HepG2 (cell line): ENCODE measurements around the gene ABHD2. TPM values are rescaled to one million over a fixed set of nuclear protein-coding genes. Genes with fewer than 3 reads are reported as not detected.

Experiments
- ATAC-seq: fragments of 200-7000 bp; cut with Tn5 transposase; 3 replicates; pipeline ENCODE4 v1.9.1; 2020; ENCODE audit warnings: mild to moderate bottlenecking, moderate library complexity
- BruUV-seq: library from RNA; stranded (reverse); fragments of 400-500 nt; replicated peaks from 2 replicates; lab custom pipeline; 2021; lab: Mats Ljungman, UMichigan
- CTCF ChIA-PET: fragments of 300-600 bp; formaldehyde crosslinking; extraction: SDS; loops from one replicate; lab custom pipeline; 2021; ENCODE audit warnings: low total read pairs, inconsistent platforms, low intra/inter-chr PET ratio; lab: Yijun Ruan, JAX
- POLR2A ChIA-PET: fragments of 350-600 bp; sonication (Branson Sonifier 250); formaldehyde crosslinking; loops from one replicate; lab custom pipeline; 2020; ENCODE audit warnings: antibody characterized with exemption, inconsistent platforms; lab: Yijun Ruan, JAX
- DNase-seq: peaks from one replicate; pipeline ENCODE4 v3.0.0-alpha.2; 2015; ENCODE audit warnings: low spot score
- FAIRE-seq: peaks from 3 replicates; lab custom pipeline; 2011; peaks lifted over from hg19 to GRCh38; lab: Jason Lieb, UNC
- H2AFZ ChIP-seq: one replicate; pipeline ENCODE4 v1.6.1; 2011; ENCODE audit warnings: low read length, inconsistent platforms
- H3K27ac ChIP-seq: fragments of 300-600 bp; 3 replicates; pipeline ENCODE4 v1.8.0; 2011; ENCODE audit warnings: mixed run types, mild to moderate bottlenecking, mixed read lengths, low read length, inconsistent platforms; ENCODE audit not compliant: insufficient read depth; ENCODE audit errors: extremely low read length
- H3K27me3 ChIP-seq, 2 experiments: fragments of 200-600 bp in 1 of 2; 2 replicates in 1 of 2; 3 replicates in 1 of 2; pipeline versions ENCODE4 v1.6.0 to v1.8.0; 2011; ENCODE audit warnings: low read length in 2 of 2, mild to moderate bottlenecking in 2 of 2, moderate library complexity in 2 of 2, inconsistent platforms in 1 of 2; ENCODE audit not compliant: insufficient read depth in 2 of 2, control insufficient read depth in 1 of 2
- H3K36me3 ChIP-seq, 2 experiments: fragments of 200-600 bp in 1 of 2; replicated peaks in 1 of 2; 2 replicates in 1 of 2; 3 replicates in 1 of 2; pipeline versions ENCODE4 v1.5.1 to v1.8.0; 2011; ENCODE audit warnings: low read length in 2 of 2, inconsistent platforms in 1 of 2; ENCODE audit not compliant: insufficient read depth in 2 of 2, control insufficient read depth in 1 of 2
- H3K4me1 ChIP-seq: 2 replicates; pipeline ENCODE4 v1.5.1; 2012; ENCODE audit warnings: low read length, inconsistent platforms; ENCODE audit not compliant: insufficient read depth
- H3K4me2 ChIP-seq: 2 replicates; pipeline ENCODE4 v1.6.0; 2011; ENCODE audit warnings: low read depth, low read length, inconsistent platforms
- H3K4me3 ChIP-seq, 3 experiments: fragments of 200-600 bp in 1 of 3; sonication (generic), shearing (Covaris generic) in 1 of 3; replicated peaks in 1 of 3; 2 replicates each; pipeline ENCODE4 v1.5.1; 2011 to 2016; ENCODE audit warnings: low read length in 3 of 3, inconsistent platforms in 2 of 3, low read depth in 2 of 3, mild to moderate bottlenecking in 2 of 3, control low read depth in 1 of 3, mixed read lengths in 1 of 3; ENCODE audit not compliant: insufficient read depth in 1 of 3
- H3K79me2 ChIP-seq: one replicate; pipeline ENCODE4 v1.6.1; 2011; ENCODE audit warnings: low read length, inconsistent platforms; ENCODE audit not compliant: insufficient read depth
- H3K9ac ChIP-seq: 2 replicates; pipeline ENCODE4 v1.6.0; 2011; ENCODE audit warnings: mild to moderate bottlenecking, low read depth, low read length, inconsistent platforms; ENCODE audit not compliant: insufficient read depth
- H3K9me3 ChIP-seq: 2 replicates; pipeline ENCODE4 v1.5.1; 2012; ENCODE audit warnings: mild to moderate bottlenecking, low read length
- H4K20me1 ChIP-seq: 2 replicates; pipeline ENCODE4 v1.6.0; 2011; ENCODE audit warnings: inconsistent platforms, mild to moderate bottlenecking, low read length, moderate library complexity; ENCODE audit not compliant: insufficient read depth
- ADNP ChIP-seq: sonication (generic); formaldehyde crosslinking; IDR thresholded peaks from 2 replicates; pipeline ENCODE4 v1.4.0; 2020; ENCODE audit warnings: missing genetic modification reagents
- ARNT ChIP-seq: fragments of 450-650 bp; IDR thresholded peaks from 2 replicates; pipeline ENCODE4 v1.6.1; 2017
- CBX1 ChIP-seq: IDR thresholded peaks from one replicate; pipeline ENCODE4 v1.6.1; 2016; ENCODE audit warnings: antibody characterized with exemption, low read depth
- DNMT3B ChIP-seq: conservative IDR thresholded peaks from 2 replicates; pipeline ENCODE4 v1.6.1; 2016; ENCODE audit warnings: missing biosample characterization, control low read depth
- ETV5 ChIP-seq: IDR thresholded peaks from 2 replicates; pipeline ENCODE4 v1.6.1; 2018; ENCODE audit warnings: missing biosample characterization, missing genetic modification reagents, inconsistent platforms, borderline replicate concordance
- IKZF4 ChIP-seq: sonication (generic); formaldehyde crosslinking; IDR thresholded peaks from 2 replicates; pipeline ENCODE4 v1.5.1; 2020; ENCODE audit warnings: borderline replicate concordance, mild to moderate bottlenecking, low read depth, missing genetic modification reagents; ENCODE audit errors: not compliant biosample characterization
- MAF1 ChIP-seq: sonication (generic); formaldehyde crosslinking; IDR thresholded peaks from 2 replicates; pipeline ENCODE4 v1.5.0; 2020; ENCODE audit warnings: missing genetic modification reagents, borderline replicate concordance
- NAIF1 ChIP-seq: sonication (generic); formaldehyde crosslinking; IDR thresholded peaks from 2 replicates; pipeline ENCODE4 v1.5.0; 2020; ENCODE audit warnings: mild to moderate bottlenecking, missing genetic modification reagents, borderline replicate concordance
- REPIN1 ChIP-seq: sonication (generic); formaldehyde crosslinking; IDR thresholded peaks from 2 replicates; pipeline ENCODE4 v1.8.0; 2022; ENCODE audit warnings: missing genetic modification reagents, low read depth, mild to moderate bottlenecking, borderline replicate concordance
- RFXAP ChIP-seq: sonication (generic); formaldehyde crosslinking; IDR thresholded peaks from 2 replicates; pipeline ENCODE4 v1.4.0; 2020; ENCODE audit warnings: missing genetic modification reagents, borderline replicate concordance
- TARDBP ChIP-seq: sonication (generic); formaldehyde crosslinking; IDR thresholded peaks from 2 replicates; pipeline ENCODE4 v1.8.0; 2022; ENCODE audit warnings: mild to moderate bottlenecking, missing genetic modification reagents
- ZBTB3 ChIP-seq: sonication (generic); formaldehyde crosslinking; IDR thresholded peaks from 2 replicates; pipeline ENCODE4 v1.4.0; 2020; ENCODE audit warnings: low read depth, mild to moderate bottlenecking, moderate library complexity, missing genetic modification reagents, borderline replicate concordance
- ZNF558 ChIP-seq: sonication (generic); formaldehyde crosslinking; IDR thresholded peaks from 2 replicates; pipeline ENCODE4 v1.9.0; 2022; ENCODE audit warnings: mild to moderate bottlenecking, missing genetic modification reagents, borderline replicate concordance
- ZNF766 ChIP-seq: sonication (generic); formaldehyde crosslinking; IDR thresholded peaks from 2 replicates; pipeline ENCODE4 v1.5.0; 2020; ENCODE audit warnings: missing genetic modification reagents, borderline replicate concordance
- WGBS: methylation state at CpG from one replicate; pipeline ENCODE4 v1.1.6; 2017; ENCODE audit warnings: low lambda C conversion rate; 5-methylcytosine and 5-hydroxymethylcytosine counted together
- in situ Hi-C: cut with HindIII; loops from 2 replicates; pipeline ENCODE4 v1.10.0; 2017; ENCODE audit warnings: low pct_unique_long_range_greater_than_20kb; ENCODE audit not compliant: extremely low pct_ligation_motif_present
- intact Hi-C: fragments of 100-400 bp; cut with micrococcal nuclease; formaldehyde crosslinking; loops from one replicate; pipeline ENCODE4 v1.10.0; 2022; ENCODE audit not compliant: unreplicated experiment
- polyA plus RNA-seq, 8 experiments: library from polyadenylated mRNA; depleted of rRNA in 3 of 8; stranded (reverse) in 7 of 8; unstranded in 1 of 8; fragments of >200 nt; fragmentation: Illumina TruSeq in 4 of 8; extraction: Trizol in 4 of 8; gene quantifications; 2 replicates each; pipeline versions ENCODE4 v1.2.1 to v1.2.3, GENCODE V29; 2011 to 2016; ENCODE audit warnings: low read depth in 4 of 8, missing spikeins in 1 of 8, mixed read lengths in 1 of 8; ENCODE audit not compliant: insufficient read depth in 1 of 8
- total RNA-seq, 5 experiments: library from RNA; depleted of rRNA; stranded (reverse); fragments of >200 nt; fragmentation: Illumina TruSeq; extraction: Trizol; gene quantifications; 2 replicates each; pipeline ENCODE4 v1.2.3, GENCODE V29; 2016; ENCODE audit warnings: low read depth in 1 of 5
- TF ChIP-seq, protein P1 (sequence below): sonication (generic); formaldehyde crosslinking; IDR thresholded peaks from 2 replicates; pipeline ENCODE4 v1.5.0; 2020; ENCODE audit warnings: mild to moderate bottlenecking, missing genetic modification reagents, borderline replicate concordance
- TF ChIP-seq, protein P2 (sequence below): sonication (generic); formaldehyde crosslinking; IDR thresholded peaks from 2 replicates; pipeline ENCODE4 v1.4.0; 2020; ENCODE audit warnings: missing genetic modification reagents

Gene ABHD2
- total and polyA plus RNA-seq, 2 of the 13 experiments (the other 11 are each of a cell fraction or from before 2014, with no cell fraction given) = 14.8 to 22.4 TPM

- TF ChIP-seq, protein P1, sequence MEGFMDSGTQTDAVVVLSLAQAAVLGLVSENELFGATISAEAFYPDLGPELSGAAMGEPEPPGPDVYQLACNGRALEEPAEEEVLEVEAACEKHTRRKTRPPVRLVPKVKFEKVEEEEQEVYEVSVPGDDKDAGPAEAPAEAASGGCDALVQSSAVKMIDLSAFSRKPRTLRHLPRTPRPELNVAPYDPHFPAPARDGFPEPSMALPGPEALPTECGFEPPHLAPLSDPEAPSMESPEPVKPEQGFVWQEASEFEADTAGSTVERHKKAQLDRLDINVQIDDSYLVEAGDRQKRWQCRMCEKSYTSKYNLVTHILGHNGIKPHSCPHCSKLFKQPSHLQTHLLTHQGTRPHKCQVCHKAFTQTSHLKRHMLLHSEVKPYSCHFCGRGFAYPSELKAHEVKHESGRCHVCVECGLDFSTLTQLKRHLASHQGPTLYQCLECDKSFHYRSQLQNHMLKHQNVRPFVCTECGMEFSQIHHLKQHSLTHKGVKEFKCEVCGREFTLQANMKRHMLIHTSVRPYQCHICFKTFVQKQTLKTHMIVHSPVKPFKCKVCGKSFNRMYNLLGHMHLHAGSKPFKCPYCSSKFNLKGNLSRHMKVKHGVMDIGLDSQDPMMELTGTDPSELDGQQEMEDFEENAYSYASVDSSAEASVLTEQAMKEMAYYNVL (CRISPR knock-in tag) = no peak
- TF ChIP-seq ADNP (CRISPR knock-in tag) = no peak
- no peak for TF ChIP-seq REPIN1 (CRISPR knock-in tag)
- no peak for TF ChIP-seq RFXAP (CRISPR knock-in tag)
- TF ChIP-seq CBX1 = no peak
These were observed 115.5 kb downstream of the ABHD2 start (continued) for GRCh38 chr15:89203705-89204273.

GRCh38 chr15:89205991-89206585 is 117.8 kb downstream of the ABHD2 start:
- no peaks in the 10 kb centered on the region for H3K36me3 ChIP-seq
- H3K4me2 ChIP-seq = no peak overlapping the region
- no peak overlapping the region for H3K27ac ChIP-seq
- H2AFZ ChIP-seq = no peak overlapping the region
- no peak for ATAC-seq
- no peak for DNase-seq
- no peak for FAIRE-seq
- no peaks in the 10 kb centered on the region for H3K79me2 ChIP-seq
- no peak for TF ChIP-seq MAF1
- no peak for TF ChIP-seq IKZF4
- no peak for TF ChIP-seq ZNF766 (CRISPR knock-in tag)
- TF ChIP-seq TARDBP (CRISPR knock-in tag) = no peak
- TF ChIP-seq ZBTB3 (CRISPR knock-in tag) = no peak
- no peak for TF ChIP-seq ETV5 (CRISPR knock-in tag)
- TF ChIP-seq ARNT = no peak
- TF ChIP-seq DNMT3B (CRISPR knock-in tag) = no peak
- no peak for TF ChIP-seq NAIF1
- TF ChIP-seq ZNF558 (CRISPR knock-in tag) = no peak
- TF ChIP-seq, protein P2, sequence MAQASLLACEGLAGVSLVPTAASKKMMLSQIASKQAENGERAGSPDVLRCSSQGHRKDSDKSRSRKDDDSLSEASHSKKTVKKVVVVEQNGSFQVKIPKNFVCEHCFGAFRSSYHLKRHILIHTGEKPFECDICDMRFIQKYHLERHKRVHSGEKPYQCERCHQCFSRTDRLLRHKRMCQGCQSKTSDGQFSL (CRISPR knock-in tag) = no peak
- WGBS = 78% methylated on average over 14 of the region's 14 CpGs
- H3K27me3 ChIP-seq = no peaks in the 10 kb centered on the region
- peaks cover 22% of the 10 kb centered on the region for H3K4me1 ChIP-seq
- ChIA-PET CTCF (interaction anchor here (0.7 to 1.2 kb wide), 2 partner anchors 38 to 149 kb away, joined by 3 read pairs; partner anchors contain the start of gene FANCI), POLR2A (interaction anchor here (0.9 kb wide), 2 partner anchors 38 to 129 kb away, joined by 3 read pairs; partner anchors contain the start of genes FANCI and POLG)
- H3K9ac ChIP-seq = no peak overlapping the region
- no peak overlapping the region for H3K4me3 ChIP-seq
- in situ Hi-C loops = loop anchor here (5.0 to 10.0 kb wide), 2 partner anchors 36 to 89 kb away; partner anchors contain the start of gene FANCI
- H4K20me1 ChIP-seq = no peaks in the 10 kb centered on the region
- H3K9me3 ChIP-seq = no peaks in the 10 kb centered on the region
- BruUV-seq = no TSS peak
- intact Hi-C loops = loop anchor here (10.0 kb wide), 1 partner anchor 99 kb away; no protein-coding TSS in a partner anchor
